Sciatic nerve (tissue), 2 donors: ENCODE measurements around the gene OVCA2. TPM values are rescaled to one million over a fixed set of nuclear protein-coding genes. Genes with fewer than 3 reads are reported as not detected.

Experiments
- ATAC-seq: fragments of 200-7000 bp; cut with Tn5 transposase; one replicate; pipeline ENCODE4 v1.9.1; 2020; ENCODE audit warnings: mild to moderate bottlenecking, moderate library complexity
- DNase-seq: peaks from one replicate; pipeline ENCODE4 v3.0.0-alpha.2; 2020; ENCODE audit warnings: low spot score
- intact Hi-C: fragments of 100-400 bp; cut with DNase I; formaldehyde crosslinking; loops from one replicate; pipeline ENCODE4 v1.14.2; 2022
- total RNA-seq: library from RNA; stranded (reverse); fragmentation: NEBNext Ultra II Directional; extraction: Animal tissue kit (Norgen Biotek cat#: 25700); gene quantifications from one replicate; pipeline ENCODE4 v1.2.1, GENCODE V29; 2021
- donor health status: DM: no; HTN: no; CAD: no.
- donor health status: DM: no; HTN: no; CAD: no.

Gene OVCA2
- total RNA-seq, 1 donor from 2014 or later: 12.9 TPM

DNA sequence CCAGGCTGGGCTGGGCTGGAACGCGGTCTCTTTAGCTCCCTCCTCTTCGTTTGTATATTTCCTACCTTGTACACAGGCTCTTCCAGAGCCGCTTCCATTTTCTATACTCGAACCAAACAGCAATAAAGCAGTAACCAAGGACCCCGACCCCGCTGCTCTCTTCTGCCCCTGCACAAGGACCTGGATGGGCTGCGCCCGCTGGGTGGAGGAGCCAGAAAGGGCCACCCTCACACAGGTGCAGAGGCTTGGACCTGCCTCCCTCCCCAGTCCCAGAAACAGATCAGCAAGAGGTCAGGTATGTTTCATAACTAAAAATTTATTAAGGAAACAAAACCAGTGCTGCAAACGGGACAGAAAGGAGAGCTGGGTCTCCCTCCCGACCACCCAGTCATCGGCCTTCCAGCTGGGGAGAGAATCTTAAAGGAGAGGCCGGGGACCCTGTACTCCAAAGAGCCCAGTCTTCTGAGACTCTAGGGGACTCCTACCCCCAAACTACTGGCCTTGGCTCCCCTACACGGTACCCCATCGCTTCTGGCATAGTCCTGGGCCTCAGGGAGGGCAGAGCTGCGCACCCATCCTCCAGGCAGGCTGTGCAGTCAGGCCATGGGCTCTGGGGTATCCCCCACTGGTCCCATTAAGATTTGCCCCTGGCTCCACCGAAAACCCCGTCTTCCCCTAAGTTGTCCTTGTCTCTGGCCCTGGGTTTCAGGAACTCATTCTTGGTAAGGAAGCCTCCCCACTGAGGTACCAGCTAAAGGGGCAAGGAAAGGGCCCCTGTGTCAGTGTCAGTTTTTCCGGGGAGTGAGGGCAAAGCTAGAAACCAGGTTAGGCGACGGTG lies 17.9 kb downstream of the OVCA2 start:
- intact Hi-C loops: no loop called here
- ATAC-seq (no peak), DNase-seq (no peak)

DNA sequence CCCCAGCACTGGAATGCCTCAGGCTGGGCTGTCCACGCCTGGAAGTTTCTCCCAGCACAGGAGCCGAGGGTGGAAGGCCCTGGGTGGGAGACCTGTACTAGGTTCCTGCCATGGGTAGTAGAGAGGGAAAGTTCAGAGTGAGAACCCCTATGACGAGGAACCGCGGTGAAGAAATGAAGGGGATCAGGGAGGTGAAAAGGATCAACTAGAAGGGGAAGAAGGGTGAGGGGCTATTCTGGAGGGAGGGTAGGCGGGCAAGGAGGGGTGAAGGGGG lies 18.5 kb downstream of the OVCA2 start:
- ATAC-seq (no peak), DNase-seq (no peak)
- intact Hi-C loops: no loop called here

DNA sequence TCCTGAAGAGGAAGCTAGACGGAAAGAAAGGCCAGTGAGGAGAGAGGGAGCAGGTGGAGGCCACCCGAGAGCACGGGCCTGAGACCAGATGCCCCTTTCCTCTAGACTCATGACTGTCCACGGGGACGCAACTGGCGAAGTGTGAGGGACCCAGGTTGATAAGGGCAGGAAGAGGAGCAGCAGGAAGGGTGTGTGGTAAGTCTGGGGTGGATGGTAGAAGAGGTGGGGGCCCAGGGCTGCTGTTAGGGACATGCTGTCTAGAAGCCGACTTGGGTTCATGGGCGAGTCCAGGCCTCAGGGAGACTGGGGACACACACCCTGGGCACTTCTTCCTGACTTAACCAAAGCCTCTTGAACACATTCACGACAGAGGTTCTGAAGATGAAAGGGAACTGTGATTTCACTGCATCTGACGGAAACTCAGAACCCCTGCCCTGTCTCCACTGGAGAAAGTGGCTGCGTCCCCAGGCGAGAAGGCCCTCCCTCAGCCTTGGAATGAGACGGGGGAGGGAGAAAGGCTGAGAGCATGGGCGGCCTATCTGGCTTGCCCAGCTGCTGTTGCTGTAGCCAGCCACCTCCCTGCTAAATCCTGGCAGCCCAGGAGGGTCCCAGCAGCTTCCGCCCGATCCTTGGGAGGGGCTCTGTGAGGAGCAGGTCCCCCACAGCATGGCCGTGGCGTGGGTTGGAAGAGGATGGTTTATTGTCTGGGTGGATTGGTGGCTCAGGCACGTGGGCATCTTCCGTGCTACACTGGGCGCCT lies 19.0 kb downstream of the OVCA2 start:
- DNase-seq: no peak
- intact Hi-C loops: no loop called here
- peak; percentile 21 for ATAC-seq

DNA sequence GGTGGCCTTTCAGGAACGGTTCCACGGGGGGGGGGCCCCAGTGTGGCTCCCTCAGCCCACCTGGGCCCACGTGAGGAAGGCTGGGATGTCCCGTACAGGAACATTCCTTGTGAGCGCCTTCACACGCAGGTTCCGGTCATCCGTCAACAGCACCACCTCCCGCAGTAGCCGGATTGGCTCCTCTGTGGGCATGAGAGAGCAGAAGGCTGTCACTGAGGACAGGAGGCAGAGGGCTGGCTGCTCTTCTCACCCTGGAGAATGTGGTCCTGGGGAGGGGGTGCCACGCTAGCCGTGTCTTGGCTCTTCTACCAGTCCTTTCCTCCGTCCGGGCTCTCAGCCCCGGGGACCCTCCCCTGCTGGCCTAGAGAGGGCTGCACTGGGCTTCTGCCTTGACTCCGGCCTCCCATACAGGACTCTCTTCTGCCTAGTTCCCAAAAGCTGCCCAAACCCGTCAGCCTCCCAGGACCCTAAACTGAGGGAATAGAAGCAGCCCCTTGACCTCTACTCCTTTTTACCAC lies 19.7 kb downstream of the OVCA2 start:
- intact Hi-C loops: no loop called here
- ATAC-seq (peak; percentile 25), DNase-seq (peak; percentile 68)

DNA sequence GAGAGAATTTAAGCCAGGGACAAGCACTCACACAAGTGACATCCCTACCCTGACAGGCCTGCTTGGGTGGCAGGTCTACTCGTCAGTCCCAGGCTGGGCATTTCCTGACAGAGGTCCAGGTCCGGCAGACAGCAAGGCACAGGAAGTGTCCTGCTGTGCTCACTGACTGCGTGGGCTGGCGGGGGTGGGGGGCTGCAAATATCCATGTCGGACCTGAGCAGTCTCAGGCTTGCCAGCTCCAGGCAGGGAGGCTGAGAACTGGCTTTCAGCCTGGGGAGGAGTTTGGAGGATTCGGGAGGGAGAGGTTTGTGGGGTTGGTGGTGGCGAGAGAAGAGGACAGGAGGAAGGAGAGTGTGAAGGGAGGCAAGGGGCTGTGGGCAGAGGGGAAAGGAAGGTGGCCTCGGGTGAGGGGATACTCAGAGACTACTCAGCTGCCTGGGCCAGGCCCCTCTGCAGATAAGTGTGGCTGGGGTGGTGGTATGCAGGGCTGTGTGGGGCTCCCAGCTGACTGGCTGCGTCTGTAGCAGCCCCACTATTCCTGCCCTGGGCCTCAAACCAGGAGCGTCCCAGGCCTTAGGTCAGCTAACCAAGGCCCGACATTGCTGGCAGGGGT lies 20.9 kb downstream of the OVCA2 start:
- DNase-seq: peak; percentile 64
- peak; percentile 1 for ATAC-seq
- intact Hi-C loops: no loop called here

DNA sequence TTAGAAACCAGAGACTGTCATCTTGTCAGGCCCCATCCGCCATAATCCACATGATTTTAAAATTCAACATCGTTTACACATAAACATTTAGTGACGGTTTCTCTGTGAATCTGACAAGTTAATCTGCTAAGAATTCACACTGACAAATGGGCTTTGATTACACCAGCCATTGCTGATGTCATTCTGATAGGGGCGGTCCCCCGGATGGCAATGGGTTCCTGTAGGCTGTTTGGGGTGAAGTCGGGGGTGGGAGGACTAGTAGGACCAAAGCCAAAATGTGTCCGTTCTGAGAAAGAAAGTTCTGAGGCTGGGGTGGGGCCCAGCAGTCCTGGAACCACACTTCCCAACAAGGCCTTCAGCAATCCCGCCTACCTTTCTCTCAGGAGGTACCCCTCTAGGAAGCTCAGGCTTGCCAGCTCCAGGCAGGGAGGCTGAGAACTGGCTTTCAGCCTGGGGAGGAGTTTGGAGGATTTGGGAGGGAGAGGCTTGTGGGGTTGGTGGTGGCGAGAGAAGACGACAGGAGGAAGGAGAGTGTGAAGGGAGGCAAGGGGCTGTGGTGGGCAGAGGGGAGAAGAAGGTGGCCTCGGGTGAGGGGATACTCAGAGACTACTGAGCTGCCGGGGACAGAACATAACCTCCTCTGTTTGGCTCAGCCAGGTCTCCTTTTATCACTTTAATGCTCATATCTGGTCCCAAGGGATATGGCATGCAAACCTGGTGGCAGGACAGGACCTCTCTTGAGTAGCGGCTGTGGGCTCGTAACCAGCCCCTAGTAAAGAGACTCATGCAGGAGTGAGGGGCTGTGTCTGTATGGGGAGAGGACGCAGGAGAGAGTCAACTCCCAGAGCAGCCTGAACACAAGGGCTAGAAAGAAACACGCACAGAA lies 21.7 kb downstream of the OVCA2 start:
- DNase-seq (no peak), ATAC-seq (no peak)
- intact Hi-C loops: no loop called here

DNA sequence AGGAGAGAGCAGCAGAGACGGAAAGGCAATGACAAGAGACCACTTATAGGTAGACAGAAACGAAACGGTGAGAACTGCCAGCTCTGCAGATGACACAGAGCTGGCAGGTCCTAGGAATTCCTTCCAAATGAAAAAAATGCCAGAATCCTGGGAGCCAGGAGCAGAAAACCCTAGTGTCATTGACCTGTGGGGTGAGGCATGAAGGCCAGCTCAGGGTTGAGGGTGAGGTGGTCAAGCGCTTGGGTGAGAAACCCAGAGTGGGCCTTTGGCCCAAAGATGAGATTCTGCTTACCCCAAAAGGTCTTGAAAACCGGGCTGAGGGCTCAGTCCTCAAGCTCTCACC lies 22.3 kb downstream of the OVCA2 start:
- intact Hi-C loops: no loop called here
- no peak for ATAC-seq
- DNase-seq: no peak

DNA sequence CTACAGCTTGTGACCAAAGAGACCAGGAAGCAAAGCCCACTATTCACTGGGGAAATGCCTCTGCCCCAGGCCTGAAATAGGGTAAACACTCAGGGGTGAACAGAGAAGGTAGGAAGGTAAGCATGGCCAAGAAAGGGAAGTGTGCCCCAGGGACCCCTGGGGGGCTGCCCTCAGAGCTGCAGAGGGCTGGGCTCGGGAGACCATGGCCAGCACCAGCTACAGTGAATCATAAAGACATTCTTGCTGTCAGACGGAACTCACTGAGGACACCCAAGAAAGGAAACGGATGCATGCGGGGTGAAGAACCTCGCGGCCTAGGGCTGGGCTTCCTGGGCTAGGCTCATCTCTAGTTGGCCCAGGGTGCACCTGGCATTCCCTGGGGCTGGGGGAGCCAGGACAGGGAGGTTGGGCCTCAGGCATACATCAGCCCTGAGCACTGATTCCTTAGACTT lies 22.7 kb downstream of the OVCA2 start:
- DNase-seq (no peak), ATAC-seq (no peak)
- intact Hi-C loops: no loop called here

DNA sequence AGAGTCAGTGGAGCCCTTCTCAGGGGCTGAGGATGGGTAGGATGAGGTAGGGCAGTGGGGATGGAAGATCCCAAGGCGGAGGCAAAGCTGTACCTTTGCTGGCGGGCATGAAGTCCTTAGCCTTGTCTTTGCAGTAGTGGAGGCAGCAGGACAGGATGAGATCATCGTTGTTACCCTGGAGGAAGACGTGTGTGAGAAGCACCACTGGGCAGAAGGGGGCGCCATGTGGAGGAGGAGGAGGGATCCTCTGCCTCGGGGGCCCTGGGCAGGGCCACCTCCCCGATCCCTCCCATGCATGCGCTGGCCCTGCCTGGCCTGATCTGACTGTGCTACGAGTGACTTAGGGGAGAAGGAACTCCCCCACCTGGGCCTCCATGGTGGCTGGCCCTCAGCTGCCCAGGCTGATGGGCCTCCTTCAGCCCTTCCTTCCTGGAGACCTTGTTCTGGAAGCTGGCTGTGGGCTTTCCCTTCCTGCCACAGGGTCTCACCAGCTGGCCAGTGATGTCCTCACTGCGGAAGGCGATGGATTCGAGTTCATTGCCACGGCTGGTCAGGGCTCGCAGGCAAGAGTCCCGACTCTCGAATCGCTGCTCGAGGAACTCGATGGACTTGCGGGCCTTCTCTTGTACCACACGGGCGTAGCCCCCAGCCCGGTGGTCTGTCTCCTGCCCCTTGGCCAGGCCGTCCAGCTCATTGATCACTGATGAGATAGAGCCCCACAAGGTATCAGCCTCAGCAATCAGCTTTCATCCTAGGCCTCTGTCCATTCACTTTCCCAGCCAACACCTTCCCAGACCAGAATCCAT lies 23.4 kb downstream of the OVCA2 start:
- intact Hi-C loops: no loop called here
- ATAC-seq: peak; percentile 1

DNA sequence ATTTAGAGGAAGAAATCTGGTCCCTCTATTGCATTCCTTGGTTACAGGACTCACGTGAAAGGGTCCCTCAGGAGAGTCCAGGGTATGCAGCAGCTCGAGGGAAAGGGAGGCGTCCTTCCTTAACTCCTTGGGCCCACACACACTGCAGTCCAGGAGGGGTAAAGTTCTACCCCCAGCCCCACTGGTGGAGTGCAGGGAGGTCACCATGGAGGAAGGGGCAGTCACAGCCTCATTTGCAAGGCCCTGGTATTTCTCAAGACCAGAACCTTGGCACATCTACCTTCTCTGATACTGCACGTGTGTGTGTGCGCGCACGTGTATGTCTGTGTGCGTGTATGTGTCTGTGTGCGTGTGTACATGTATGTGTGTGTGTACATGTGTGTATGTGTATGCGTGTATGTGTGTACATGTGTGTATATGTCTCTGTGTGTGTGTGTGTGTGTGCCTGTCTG lies 24.2 kb downstream of the OVCA2 start:
- intact Hi-C loops: no loop called here
- ATAC-seq (peak; percentile 5), DNase-seq (no peak)

More for the DNA sequence above, 23.4 kb downstream of the OVCA2 start:
- peak; percentile 75 for DNase-seq

DNA sequence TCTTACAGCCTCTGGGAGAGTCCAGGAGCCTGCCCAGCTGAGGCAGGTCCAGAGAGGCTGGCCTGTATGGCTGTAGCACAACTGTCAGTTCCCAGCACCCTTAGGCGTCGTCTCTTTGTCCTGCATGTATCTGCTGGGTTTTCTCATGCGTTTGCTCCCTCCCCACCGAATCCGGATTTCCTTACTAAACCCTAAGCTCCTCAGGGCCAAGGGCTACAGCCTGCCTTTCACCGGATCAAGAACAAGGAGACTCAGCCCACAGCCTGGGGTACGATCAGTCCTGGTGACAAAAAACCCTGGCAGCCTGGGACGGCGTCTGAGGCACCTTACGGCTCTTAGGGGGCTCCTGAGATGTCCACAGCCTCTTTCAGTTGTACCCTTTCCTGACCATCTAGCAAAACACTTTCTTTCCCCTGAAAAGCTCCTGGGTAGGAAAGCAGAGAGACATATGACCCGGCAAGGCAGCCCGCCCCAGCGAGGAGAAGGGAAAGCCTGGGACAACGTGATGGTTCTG lies 25.3 kb downstream of the OVCA2 start:
- DNase-seq (no peak), ATAC-seq (peak; percentile 1)
- intact Hi-C loops: no loop called here

DNA sequence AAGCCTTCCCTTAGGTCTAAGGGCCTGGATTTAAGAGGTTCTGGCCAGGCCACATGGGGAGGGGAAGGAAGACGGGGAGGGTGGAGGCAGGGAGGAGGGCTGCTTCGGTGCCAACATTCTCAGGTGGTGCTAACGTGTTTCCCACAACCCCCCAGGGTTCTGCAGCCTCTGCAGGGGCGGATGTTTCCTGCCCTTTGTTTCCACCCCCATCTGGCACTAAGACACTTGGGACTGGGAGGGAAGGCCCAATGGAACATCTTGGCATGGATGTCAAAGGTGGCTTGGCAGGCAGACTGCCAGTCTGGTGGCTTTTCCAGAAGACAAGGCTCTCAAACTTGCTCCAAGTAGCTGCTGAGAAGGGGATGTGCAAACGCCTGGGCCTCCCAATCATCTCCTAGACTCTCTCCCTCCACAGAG lies 25.8 kb downstream of the OVCA2 start:
- peak; percentile 70 for DNase-seq
- intact Hi-C loops: no loop called here

DNA sequence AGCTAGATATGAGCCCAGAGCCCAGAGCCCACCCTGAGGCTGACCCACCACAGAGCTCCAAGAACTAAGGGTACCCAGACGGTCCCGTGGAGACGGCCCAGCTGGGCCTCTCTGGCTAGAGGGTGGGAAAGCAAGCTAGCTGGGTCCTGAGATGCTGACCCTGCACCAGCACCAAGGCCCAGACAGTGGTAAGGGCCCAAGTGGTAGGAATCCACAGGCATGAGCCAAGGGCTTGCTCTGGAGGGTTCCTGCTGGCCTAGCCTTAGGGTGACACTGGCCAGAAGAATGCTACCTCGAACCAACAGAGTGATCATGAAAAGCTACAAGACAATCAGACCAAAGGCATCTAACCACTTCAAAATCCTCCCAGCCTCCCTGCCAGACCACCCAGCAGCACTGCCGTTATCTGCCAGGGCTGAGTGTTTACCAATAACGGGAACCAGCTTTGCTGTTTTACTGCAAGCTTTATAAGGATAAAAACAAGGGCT lies 26.3 kb downstream of the OVCA2 start:
- DNase-seq: no peak

More for the DNA sequence above, 25.8 kb downstream of the OVCA2 start:
- ATAC-seq: peak; percentile 21

DNA sequence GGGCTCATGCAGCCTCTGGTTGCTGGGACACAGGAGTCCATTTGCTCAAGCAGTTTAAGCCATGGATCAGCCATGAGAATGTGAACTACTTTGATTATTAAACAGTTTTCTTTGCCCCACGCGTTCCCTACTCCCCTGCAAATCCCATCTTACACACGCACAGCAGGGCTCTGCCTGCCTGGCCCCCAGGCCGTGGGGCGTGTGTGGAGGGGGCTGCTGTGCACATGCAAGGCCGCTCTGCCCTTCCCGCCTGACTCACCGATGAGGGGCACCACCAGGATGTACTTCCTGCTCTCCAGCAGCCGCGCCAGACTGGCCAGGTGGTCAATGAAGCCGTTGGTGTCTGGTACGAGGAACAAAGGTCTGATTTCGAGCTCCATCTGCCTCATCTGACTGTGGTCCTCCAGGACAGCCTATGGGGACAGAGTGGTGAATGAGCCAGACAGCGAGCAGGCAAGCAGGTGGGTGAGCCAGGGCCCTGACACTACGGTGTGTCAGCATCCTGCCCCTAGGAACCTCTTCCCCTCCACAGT lies 26.8 kb downstream of the OVCA2 start:
- intact Hi-C loops: no loop called here
- ATAC-seq (no peak), DNase-seq (no peak)

More for the DNA sequence above, 26.3 kb downstream of the OVCA2 start:
- intact Hi-C loops: no loop called here
- ATAC-seq: peak; percentile 14

DNA sequence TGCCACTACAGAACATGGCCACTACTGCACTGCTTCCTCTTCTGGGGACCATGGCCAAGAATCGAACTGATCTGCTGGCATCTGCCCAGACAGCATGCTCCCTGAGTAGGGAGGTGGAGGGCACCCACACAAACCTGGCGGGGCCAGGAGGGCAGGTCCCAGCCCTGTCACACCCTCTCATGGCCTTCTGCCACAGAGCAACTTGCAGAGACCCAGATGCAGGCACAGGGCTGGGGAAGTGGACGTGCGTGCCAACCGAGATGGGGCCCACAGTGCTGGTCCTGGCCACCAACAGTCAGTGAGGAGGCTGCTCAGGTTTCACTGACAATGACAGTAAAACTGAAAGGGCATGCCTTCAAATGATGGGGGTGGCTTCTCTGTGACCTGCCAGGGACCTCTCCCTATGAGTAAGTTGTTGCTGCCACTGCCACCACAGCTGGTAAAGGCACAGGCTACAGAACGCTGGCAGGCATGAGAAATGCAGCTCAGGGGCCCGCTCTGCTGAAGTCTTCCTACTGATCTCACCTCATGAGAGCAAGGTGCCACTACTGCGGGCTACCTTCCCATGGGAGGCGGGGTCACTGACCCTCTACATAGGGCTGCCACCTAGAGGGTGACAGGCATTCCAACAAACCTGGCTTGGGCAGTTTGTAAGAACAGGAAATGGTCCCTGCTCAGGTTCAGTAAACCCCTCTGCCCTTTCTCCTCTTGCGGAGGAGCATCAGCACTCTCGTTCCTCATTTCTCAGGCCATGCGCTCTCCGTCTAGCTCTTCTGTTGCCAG lies 28.6 kb downstream of the OVCA2 start:
- intact Hi-C loops: no loop called here
- DNase-seq (no peak), ATAC-seq (no peak)

DNA sequence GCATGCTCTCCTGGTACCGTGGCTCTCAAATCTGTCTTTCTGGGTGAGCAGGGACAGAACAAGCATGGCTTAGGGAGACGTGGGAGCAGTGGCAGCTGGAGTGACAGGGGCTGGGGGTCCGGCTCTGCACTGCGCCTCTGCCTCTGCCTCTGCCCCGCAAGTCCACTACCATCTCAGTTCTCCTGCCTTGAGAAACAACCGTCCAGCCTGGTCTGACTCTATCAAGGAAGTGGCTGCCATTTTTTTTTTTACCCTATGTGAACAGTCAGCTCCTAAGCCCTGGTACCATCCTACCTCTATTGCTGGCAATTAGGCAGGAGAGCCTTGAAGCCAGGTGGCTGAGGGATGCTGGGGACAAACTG lies 29.2 kb downstream of the OVCA2 start:
- ATAC-seq (no peak), DNase-seq (no peak)
- intact Hi-C loops: no loop called here
